CD4-positive, alpha-beta T cell treated with Interleukin-10 for 1 hour (primary cell): ENCODE data around the gene ITPKB.
"Not testable (repeated sequence)": the region's sequence is repeated elsewhere in the genome, so short reads cannot be mapped to it uniquely, and the experiment has no call there.

Source experiments
- DNase-seq: peaks from one replicate; pipeline ENCODE4 v3.0.0-alpha.2; 2020

Gene ITPKB

DNA sequence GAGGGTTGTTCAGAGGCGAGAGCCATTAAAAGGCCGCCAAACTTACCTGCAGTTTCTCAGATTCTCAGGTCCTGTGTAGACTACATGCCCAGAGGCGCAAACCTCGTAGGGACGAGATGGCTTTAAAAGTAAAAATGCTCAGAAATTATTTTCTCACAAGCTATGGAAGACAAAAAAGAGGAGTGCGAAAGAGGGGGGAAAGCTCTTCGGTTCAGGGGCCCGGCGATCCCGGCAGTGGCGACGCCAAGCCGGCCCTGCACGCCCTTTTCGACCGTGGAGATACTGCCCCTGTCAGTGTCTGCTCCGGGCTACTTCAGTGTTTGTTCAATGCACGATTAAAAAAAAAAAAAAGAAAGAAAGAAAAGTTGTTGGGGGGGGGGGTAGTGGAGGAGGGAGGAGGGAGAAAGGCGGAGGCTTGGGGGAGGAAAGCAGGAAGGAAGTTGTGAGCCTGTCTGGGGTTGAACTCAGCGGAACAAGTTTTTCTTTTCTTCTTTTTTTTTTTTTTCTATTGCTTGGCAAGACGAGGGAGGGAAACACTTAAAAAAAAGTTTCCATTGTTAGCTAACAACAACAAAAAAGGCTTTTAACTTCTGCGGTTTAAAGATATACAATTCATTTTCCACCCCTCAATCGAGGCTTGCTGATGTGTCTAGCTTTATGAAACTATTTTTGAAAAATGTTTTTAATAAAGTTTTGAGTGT is at the start of gene ITPKB:
Gene ITPKB, minus strand, starts transcription at position 288 of the 701 bp plus-strand sequence. CDS start 1,824 bp downstream, outside the sequence.
- DNase-seq, result peak; percentile 85

DNA sequence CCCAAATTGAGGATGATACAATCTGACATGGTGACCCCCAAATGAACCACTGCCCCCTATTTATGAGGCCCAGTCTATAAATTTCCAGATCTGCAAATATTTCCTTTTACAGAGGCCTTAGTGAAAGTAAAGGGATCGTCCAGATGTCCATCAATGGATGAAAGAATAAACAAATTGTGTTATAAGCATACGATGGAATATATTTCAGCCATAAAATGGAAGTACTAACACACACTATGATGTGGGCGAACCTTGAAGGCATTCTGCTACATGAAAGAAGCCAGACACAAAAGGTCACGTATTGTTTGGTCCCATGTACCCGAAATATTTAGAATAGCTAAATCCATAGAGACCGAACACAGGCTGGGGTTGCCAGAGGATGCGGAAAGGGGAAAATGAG is 48.6 kb upstream of the ITPKB start:
- no peak for DNase-seq

DNA sequence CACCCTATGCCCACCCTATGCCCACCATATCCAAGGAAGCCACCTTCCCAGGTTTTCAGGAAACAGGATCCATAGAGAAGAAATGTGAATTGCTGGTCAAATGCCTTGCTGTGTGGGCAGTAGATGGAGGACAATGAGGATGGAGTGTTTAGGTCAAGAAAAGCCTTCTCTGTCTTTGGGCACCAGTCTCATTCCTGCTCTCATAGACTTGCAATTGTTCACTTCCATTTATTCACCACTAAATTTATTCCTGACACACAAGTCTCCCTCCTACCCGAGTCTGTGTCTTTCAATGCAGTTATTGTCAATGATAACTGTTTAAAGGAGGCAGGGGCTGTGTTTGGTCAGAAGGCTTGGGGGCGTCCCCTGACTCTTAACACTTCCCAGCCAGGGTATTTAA is 48.0 kb upstream of the ITPKB start:
- no peak for DNase-seq

DNA sequence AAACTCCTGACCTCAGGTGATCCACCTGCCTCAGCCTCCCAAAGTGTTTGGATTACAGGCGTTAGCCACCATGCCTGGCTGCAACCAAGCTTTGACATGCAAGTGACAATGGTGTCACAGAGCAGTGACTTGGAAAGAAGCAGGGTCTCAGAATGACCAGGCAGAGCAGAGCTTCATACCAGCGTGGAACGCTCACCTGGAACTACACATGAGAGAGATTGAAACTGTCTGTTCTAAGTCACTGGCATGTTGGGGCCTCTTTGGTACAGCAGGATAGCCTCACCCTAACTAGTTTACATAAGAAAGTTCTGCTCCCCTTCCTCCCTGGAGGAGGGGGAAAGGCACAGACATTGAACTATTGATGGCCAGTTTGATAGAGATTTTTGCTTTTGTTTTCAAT is 47.5 kb upstream of the ITPKB start:
- DNase-seq, result no peak

- DNase-seq, result no peak
Measured at GRCh38 chr1:226785805-226786204, 46.7 kb upstream of the ITPKB start.

DNA sequence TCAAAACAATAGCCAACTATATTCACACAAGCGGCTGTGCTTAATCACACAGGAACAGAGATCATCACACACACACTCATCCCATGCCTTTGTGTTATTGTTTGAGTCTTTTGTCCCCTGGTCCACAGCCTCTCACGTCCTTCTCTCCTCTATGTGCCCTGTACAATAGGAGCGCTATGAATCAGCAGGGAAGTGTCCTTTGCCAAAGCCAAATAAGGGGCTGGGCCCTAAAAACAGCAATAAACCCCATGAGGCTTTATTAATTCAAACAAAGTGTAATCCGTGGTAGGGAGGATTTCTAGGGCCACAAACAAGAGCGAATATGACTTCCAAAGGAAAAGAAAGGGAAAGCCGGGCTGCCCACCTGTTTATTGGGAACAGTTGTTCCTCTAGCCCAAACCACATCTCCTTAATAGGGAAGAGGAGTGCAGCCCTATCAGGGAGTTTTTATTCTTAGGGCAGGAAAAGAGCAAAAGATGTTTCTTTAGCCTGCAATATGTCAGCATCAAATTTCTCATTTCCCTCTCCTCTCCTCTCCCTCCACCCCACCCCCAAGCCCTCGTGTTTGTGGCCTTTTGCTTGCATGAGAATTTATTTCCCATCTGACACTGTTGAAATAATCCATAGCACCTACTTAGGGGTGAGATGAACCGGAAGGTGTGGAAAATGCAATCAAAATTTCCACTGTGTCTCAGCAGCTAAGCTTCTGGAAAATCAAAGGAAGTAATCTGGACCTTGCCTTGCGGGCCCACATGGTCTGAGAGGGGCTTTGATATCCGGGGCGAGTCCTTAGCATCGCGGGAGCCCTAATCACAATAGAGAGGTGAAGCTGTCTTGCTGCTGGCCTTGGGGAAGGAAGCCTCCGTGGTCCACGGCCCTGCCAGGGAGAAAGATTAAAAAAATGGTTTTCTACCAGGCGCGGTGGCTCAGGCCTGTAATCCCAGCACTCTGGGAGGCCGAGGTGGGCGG is 45.3 kb upstream of the ITPKB start:
- DNase-seq, result no peak

GRCh38 chr1:226782845-226783601 is 43.9 kb upstream of the ITPKB start:
- no peak for DNase-seq

GRCh38 chr1:226781937-226782609 is 43.0 kb upstream of the ITPKB start:
- DNase-seq, result no peak

DNA sequence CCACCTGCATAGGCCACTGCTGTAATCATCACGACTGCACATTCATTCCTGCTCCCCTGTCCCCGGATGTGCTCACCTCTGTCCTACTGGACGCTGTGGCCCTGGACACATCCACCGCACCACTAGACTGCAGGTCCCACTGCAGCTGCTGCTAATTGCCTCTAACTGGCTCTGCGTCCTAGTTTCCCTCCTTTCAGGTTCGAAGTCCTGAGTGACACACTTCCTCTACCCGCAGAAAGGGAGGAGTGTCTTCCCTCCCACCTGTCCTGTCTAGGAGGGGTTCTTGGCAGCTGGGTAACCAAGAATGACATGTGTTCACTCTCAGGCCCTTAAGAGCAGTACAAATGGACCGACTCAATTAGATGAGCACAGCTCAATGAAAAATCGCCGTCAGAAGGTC is 40.5 kb upstream of the ITPKB start:
- no peak for DNase-seq

GRCh38 chr1:226778657-226779058 is 39.6 kb upstream of the ITPKB start:
- DNase-seq, result no peak

- no peak for DNase-seq
Measured at GRCh38 chr1:226776975-226777374, 37.9 kb upstream of the ITPKB start.

GRCh38 chr1:226776066-226776465 is 37.0 kb upstream of the ITPKB start:
- no peak for DNase-seq

GRCh38 chr1:226772446-226773139 is 33.5 kb upstream of the ITPKB start:
- DNase-seq, result no peak

DNA sequence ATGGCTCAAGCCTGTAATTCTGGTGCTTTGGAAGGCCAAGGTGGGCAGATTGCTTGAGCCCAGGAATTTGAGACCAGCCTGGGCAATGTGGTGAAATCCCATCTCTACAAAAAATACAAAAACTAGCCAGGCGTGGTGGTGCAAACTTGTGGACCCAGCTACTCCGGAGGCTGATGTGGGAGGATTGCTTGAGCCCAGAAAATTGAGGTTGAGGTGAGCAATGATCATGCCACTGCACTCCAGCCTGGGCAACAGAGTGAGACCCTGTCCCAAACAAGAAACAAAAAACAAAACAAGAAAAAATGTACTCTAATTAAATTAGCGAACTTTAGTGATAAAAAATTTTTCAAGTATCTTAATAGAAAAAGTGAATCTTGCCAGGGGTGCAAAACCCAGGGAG is 28.1 kb upstream of the ITPKB start:
- not testable (repeated sequence) for DNase-seq

- DNase-seq, result no peak
Measured at GRCh38 chr1:226766565-226766964, 27.5 kb upstream of the ITPKB start.

DNA sequence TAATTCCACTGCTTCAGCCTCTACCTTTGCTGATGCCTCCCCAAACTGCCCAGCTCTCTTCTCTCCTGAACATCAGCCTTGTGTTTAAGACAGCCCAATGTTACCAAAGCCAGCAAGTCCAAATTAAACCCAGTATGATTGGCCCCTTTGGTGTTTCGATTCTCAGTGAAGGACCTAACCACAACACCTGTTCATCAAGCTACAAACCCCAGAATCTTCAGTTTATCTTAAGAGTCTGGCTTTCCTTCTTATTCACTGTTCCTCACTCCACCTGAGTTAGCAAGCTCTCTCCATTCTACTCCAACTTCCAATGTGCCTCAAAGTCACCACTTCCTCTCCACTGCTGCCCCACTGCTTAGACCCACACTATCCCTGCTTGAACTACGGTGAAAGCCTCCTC is 25.5 kb upstream of the ITPKB start:
- no peak for DNase-seq

GRCh38 chr1:226763905-226764264 is 24.8 kb upstream of the ITPKB start:
- DNase-seq, result no peak

DNA sequence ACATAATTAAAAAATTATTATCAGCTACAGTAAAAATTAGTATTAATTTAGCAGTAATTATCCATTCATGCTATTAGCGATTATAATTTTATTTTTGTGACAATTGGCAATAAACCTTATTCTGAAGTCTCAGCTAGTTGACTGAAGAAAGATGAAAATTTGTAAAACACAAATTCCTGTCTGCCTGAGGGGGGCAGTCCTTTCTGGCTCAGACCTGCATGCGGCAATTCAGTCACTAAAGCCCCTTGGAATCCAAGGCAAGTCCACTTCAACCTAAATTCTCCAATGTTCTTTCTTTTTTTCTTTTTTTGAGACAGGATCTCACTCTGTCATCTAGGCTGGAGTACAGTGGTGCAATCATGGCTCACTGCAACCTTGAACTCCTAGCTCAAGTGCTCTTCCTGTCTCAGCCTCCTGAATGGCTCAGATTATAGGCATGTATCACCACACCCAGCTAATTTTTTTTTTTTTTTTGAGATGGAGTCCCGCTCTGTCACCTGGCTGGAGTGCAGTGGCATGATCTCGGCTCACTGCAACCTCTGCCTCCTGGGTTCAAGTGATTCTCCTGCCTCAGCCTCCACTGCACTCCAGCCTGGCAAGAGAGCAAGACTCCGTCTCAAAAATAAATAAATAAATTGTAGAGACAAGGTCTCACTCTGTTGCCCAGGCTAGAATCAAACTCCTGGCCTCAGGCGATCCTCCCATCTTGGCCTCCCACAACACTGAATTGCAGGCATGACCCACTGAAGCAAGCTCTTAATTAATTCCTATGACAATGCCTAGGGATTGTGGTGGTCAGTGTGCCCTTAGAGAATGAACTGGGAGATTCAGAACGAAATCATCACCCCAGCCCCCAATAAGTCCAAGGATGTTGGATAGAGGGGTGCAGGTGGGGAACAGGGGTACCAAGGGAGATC is 24.2 kb upstream of the ITPKB start:
- DNase-seq, result no peak

DNA sequence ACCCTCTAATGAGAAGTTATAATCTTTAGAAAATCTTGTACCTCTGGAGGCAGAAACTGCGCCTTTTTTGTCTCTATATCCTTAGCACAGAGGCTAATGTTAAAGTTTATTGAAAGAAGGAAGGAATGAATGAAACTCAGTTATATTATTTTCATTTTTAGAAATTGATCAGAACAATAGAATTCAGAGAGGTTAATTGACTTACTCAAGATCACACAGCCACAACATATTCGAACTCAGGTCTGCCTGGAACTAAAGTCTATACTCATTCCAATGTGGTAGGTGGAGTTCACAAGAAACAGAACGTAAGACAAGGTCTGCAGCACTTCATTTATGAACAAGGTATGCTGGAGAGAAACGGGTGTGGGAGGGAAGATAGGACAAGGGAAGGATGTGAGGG is 23.0 kb upstream of the ITPKB start:
- no peak for DNase-seq

DNA sequence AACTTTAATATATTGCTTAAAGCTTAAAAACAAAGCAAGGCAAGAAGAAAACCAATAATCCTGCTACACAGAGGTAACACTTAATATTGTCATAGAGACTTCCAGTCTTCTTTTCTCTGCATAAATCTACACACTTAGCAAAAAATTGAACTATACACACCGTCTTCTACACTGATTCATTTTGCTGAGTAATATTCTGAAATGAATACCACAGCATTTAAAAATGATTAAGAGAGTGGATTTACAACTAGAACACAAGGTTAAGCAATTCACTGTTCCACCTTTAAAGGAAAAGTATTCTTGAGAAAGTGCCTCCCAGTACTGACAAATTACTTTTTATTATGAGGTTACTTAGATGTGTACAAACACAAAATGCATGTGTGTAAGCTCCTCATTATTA is 22.2 kb upstream of the ITPKB start:
- DNase-seq, result no peak
